ENCODE data around the gene PEMT. TPM values are rescaled to one million over a fixed set of nuclear protein-coding genes. Genes with fewer than 3 reads are reported as not detected.

Gene PEMT
- total and polyA plus RNA-seq, 2 donors (not counting 1 experiment from before 2014, with no cell fraction given), result 18.0 to 18.6 TPM

DNA sequence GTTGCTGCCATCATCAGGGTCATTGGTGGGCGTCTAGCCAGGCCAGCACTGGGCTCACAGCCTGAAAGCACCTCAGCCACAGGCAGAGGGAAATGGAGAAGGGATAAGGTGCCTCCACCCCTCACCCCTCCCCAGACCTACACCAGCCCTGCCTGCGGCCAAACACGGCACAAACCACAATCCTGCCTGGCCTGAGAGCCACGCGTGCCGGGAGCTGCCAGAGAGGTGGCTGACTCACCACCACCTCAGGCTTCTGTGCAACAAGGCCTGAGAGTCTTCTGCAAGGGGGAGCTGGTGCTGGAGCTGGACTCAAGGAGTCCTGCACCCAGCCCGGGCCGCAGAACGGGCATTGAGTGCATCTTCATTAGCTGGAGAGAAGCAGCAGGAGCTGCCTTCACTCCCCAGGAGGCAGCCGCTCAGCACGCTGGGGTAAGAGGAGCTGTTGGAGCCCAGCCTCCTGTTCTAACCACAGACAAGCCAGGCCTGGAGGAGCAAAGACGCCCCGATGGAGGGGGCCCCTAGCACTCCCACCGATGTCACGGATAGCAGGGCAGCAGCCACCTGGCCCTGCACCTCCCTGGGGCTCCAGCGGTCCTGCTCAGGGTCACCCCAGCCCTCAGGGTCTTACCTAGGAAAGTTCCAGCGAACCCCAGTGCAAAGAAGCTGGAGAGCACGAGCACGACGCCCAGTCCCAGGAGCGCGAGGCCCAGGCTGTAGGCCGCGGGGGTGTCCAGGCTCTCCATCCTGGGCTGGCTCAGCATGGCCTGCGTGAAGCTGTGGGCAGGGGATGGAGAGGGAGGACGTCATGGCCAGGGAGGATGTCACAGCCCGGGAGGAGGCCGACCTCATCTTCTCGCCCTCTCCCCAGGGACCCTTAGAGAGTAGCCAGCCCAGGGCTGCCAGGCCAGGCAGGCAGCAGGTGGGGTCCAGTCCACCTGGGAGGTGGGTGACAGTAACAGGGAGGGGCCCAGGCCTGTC, 79.3 kb downstream of the PEMT start:
- peaks cover 4% of the 10 kb centered on the region for H3K4me1 ChIP-seq (ENCODE audit: control insufficient read depth, extremely low read depth, insufficient read depth, low read length)

DNA sequence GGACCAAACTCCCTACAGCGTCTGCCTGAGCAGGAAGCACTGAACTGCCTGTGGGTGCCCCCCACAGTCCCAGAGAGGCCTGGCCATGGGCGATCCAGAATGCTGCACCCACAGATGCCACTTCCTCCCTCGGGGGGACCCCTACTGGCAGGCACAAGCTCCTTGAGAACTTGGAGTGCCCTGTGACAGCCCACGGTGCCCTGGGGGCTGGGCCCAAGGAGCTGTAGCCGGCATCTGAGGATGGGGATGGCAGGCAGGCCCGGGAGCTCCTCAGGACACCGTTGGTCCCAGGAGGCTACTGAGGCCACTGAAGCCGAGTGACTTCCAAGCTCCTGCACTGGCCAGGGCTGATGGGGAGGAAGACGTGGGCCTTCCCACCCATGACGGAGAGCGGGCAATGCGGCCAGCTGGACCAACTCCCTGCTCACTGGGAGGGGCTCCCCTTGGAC, 80.2 kb downstream of the PEMT start:
- H3K4me2 ChIP-seq (ENCODE audit: extremely low read depth, insufficient read depth, low read length), result no peak overlapping the region
- no peaks in the 10 kb centered on the region for H4K20me1 ChIP-seq (ENCODE audit: control insufficient read depth, extremely low read depth, insufficient read depth, low read length)
- no peaks in the 10 kb centered on the region for H3K36me3 ChIP-seq (ENCODE audit: control insufficient read depth, insufficient read depth, low read length)
- DNase-seq (ENCODE audit: low read depth in 2 of 2), result no peak
- no peak overlapping the region for H3K4me3 ChIP-seq (replicated peaks in 1 of 4; ENCODE audit: control extremely low read depth in 1 of 4, insufficient read depth in 1 of 4, low read depth in 3 of 4, low read length in 4 of 4)
- no peak overlapping the region for H2AFZ ChIP-seq (ENCODE audit: low read length)
- H3K27me3 ChIP-seq (ENCODE audit: control insufficient read depth, insufficient read depth, low read length), result no peaks in the 10 kb centered on the region
- H3K9ac ChIP-seq (ENCODE audit: insufficient read depth, low read length), result peak overlapping the region; percentile 2
- TF ChIP-seq, protein P1, sequence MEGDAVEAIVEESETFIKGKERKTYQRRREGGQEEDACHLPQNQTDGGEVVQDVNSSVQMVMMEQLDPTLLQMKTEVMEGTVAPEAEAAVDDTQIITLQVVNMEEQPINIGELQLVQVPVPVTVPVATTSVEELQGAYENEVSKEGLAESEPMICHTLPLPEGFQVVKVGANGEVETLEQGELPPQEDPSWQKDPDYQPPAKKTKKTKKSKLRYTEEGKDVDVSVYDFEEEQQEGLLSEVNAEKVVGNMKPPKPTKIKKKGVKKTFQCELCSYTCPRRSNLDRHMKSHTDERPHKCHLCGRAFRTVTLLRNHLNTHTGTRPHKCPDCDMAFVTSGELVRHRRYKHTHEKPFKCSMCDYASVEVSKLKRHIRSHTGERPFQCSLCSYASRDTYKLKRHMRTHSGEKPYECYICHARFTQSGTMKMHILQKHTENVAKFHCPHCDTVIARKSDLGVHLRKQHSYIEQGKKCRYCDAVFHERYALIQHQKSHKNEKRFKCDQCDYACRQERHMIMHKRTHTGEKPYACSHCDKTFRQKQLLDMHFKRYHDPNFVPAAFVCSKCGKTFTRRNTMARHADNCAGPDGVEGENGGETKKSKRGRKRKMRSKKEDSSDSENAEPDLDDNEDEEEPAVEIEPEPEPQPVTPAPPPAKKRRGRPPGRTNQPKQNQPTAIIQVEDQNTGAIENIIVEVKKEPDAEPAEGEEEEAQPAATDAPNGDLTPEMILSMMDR (conservative IDR thresholded peaks at IDR 0.05 in 1 of 2, IDR thresholded peaks at IDR 0.05 in 1 of 2; ENCODE audit: low read depth in 1 of 2, low read length in 2 of 2), result no peak
- TF ChIP-seq EZH2 (IDR thresholded peaks at IDR 0.05; ENCODE audit: low read length, missing control alignments), result no peak
- H3K79me2 ChIP-seq (ENCODE audit: control insufficient read depth, insufficient read depth, low read length), result no peaks in the 10 kb centered on the region
- H3K9me3 ChIP-seq (ENCODE audit: control insufficient read depth, insufficient read depth, low read depth, low read length), result no peaks in the 10 kb centered on the region
- peaks cover 4% of the 10 kb centered on the region for H3K4me1 ChIP-seq (ENCODE audit: control insufficient read depth, extremely low read depth, insufficient read depth, low read length)
- no peak overlapping the region for H3K27ac ChIP-seq (ENCODE audit: insufficient read depth, low read length)

More for the DNA sequence above, 79.3 kb downstream of the PEMT start:
- Histone ChIP-seq H3K4me3 (replicated peaks in 1 of 4; ENCODE audit: control extremely low read depth in 1 of 4, insufficient read depth in 1 of 4, low read depth in 3 of 4, low read length in 4 of 4) (no peak overlapping the region), H3K36me3 (ENCODE audit: control insufficient read depth, insufficient read depth, low read length) (no peaks in the 10 kb centered on the region), H2AFZ (ENCODE audit: low read length) (no peak overlapping the region), H3K9me3 (ENCODE audit: control insufficient read depth, insufficient read depth, low read depth, low read length) (no peaks in the 10 kb centered on the region), H3K4me2 (ENCODE audit: extremely low read depth, insufficient read depth, low read length) (no peak overlapping the region), H3K9ac (ENCODE audit: insufficient read depth, low read length) (no peak overlapping the region), H4K20me1 (ENCODE audit: control insufficient read depth, extremely low read depth, insufficient read depth, low read length) (no peaks in the 10 kb centered on the region), H3K27ac (ENCODE audit: insufficient read depth, low read length) (no peak overlapping the region), H3K79me2 (ENCODE audit: control insufficient read depth, insufficient read depth, low read length) (no peaks in the 10 kb centered on the region), H3K27me3 (ENCODE audit: control insufficient read depth, insufficient read depth, low read length) (no peaks in the 10 kb centered on the region)
- TF ChIP-seq, protein P1 (conservative IDR thresholded peaks at IDR 0.05 in 1 of 2, IDR thresholded peaks at IDR 0.05 in 1 of 2; ENCODE audit: low read depth in 1 of 2, low read length in 2 of 2), result no peak
- TF ChIP-seq EZH2 (IDR thresholded peaks at IDR 0.05; ENCODE audit: low read length, missing control alignments), result no peak
- DNase-seq (ENCODE audit: low read depth in 2 of 2), result peak; percentile 83 to 97

DNA sequence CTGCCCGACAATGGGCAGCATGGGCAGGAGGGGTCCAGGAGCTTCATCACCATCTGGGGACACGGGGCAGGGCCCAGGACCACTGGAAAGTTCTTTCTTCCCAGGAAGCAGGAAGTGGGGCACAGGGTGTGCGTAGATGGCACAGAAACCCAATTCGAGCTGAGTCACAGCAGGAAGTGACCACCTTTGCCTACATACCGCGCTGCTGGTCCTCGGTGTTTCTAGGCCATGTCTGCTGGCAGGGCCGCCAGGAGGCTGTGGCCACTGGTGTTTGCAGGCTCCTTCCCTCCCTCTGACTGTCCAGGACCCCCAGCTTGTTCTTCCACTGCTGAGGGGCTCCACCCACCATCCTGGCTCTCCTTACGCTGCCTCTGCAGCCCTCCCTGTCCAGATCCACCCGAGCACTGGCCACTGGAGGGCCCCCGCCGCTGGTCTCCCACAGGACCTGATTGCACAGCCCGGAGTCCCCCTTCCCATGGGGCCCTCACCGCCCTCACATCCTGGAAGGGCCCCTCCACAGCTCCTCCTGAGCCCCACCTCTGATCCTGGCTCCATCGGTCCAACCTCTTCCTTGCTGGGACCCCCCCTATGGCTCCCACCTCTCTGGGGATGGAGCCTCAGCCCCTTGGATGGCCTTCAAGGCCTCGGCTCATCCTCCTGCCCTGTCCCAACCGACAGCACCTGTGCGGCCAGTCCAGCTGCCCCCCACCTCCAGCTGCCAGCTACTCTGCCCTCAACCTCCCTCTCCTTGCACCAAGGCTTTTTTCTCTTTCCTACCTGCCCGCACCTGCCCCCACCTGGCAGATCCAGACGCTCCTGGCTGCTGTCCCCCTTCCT, 80.8 kb downstream of the PEMT start:
- Histone ChIP-seq H3K9ac (ENCODE audit: insufficient read depth, low read length) (no peak overlapping the region), H3K36me3 (ENCODE audit: control insufficient read depth, insufficient read depth, low read length) (no peaks in the 10 kb centered on the region), H3K27me3 (ENCODE audit: control insufficient read depth, insufficient read depth, low read length) (no peaks in the 10 kb centered on the region), H3K4me3 (replicated peaks in 1 of 4; ENCODE audit: control extremely low read depth in 1 of 4, insufficient read depth in 1 of 4, low read depth in 3 of 4, low read length in 4 of 4) (no peak overlapping the region), H3K27ac (ENCODE audit: insufficient read depth, low read length) (no peak overlapping the region), H2AFZ (ENCODE audit: low read length) (no peak overlapping the region), H3K4me2 (ENCODE audit: extremely low read depth, insufficient read depth, low read length) (no peak overlapping the region), H4K20me1 (ENCODE audit: control insufficient read depth, extremely low read depth, insufficient read depth, low read length) (no peaks in the 10 kb centered on the region), H3K4me1 (ENCODE audit: control insufficient read depth, extremely low read depth, insufficient read depth, low read length) (peaks cover 4% of the 10 kb centered on the region), H3K79me2 (ENCODE audit: control insufficient read depth, insufficient read depth, low read length) (no peaks in the 10 kb centered on the region), H3K9me3 (ENCODE audit: control insufficient read depth, insufficient read depth, low read depth, low read length) (no peaks in the 10 kb centered on the region)
- DNase-seq (ENCODE audit: low read depth in 2 of 2), result no peak
- TF ChIP-seq, protein P1 (conservative IDR thresholded peaks at IDR 0.05 in 1 of 2, IDR thresholded peaks at IDR 0.05 in 1 of 2; ENCODE audit: low read depth in 1 of 2, low read length in 2 of 2), result no peak
- TF ChIP-seq EZH2 (IDR thresholded peaks at IDR 0.05; ENCODE audit: low read length, missing control alignments), result no peak

Measured in fibroblast of lung (primary cell).